LoVo (cell line): Measurements from ENCODE around the gene PRKAG2.

Experiments
- DNase-seq: peaks from one replicate; pipeline ENCODE4 v3.0.0-alpha.2; 2016; ENCODE audit warnings: low spot score

Gene PRKAG2

DNA sequence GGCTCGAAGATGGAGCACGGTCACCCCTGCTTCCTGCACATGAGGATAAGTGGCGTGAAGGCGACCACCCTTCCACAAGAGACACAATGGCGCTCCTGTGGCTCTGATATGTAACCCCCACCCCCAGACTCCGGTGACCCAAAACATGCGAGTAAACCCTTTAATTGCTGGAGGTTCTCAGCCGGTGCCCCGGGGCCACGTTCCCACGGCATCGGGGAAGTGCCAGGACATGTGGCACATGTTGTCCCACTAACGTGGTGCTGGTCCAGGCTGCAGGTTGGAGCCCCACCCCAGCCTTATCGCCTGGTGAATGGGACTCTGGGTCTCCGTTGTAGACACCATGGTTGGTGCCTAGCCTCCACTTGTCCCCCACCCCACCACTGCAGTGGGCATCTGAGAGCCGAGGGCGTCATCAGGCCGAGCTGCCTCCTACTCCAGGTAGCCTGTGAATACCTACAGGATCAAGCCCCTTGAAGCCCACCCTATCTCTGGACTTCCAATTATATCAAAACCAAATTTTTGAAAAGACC, 132.8 kb downstream of the PRKAG2 start:
- DNase-seq, result no peak

- no peak for DNase-seq
Measured at GRCh38 chr7:151743481-151743983, 133.4 kb downstream of the PRKAG2 start.

DNA sequence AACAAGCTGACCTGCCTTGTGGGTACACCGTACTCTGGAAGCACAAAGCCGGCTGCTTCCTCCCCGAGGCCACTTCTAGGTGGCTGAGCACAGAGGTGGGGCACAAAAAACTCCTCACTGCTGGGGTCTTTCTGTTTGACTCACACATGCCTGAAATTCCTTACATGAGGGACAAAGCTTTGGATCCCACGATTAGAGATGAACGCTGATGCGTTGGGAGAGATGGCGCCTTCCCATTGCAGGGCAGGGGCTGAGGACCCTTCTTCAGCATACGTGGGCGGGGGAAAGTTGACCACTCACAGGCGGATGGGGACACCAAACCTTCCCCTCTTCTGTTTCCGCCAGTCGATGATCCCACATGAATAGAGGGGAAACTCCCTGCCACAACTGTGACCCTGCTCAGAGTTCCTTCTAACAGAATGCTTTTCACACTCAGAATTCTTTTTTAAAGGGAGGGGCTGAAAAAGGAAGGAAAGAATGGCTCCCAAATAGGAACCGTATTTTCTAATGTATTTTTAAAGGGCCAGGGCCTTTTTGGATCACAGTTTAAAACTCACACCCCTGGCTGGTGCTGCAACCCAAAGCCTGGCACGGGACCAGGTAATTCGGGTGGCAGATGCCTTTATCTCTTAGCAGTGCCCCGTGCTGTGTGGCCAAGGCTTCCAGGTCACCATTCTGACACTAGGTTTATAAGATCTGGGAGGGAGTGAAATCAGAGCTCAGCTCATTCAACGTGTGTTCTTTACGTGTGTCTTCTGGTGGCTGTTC, 134.0 kb downstream of the PRKAG2 start:
- DNase-seq, result no peak

GRCh38 chr7:151741585-151741984, 135.3 kb downstream of the PRKAG2 start:
- no peak for DNase-seq

DNA sequence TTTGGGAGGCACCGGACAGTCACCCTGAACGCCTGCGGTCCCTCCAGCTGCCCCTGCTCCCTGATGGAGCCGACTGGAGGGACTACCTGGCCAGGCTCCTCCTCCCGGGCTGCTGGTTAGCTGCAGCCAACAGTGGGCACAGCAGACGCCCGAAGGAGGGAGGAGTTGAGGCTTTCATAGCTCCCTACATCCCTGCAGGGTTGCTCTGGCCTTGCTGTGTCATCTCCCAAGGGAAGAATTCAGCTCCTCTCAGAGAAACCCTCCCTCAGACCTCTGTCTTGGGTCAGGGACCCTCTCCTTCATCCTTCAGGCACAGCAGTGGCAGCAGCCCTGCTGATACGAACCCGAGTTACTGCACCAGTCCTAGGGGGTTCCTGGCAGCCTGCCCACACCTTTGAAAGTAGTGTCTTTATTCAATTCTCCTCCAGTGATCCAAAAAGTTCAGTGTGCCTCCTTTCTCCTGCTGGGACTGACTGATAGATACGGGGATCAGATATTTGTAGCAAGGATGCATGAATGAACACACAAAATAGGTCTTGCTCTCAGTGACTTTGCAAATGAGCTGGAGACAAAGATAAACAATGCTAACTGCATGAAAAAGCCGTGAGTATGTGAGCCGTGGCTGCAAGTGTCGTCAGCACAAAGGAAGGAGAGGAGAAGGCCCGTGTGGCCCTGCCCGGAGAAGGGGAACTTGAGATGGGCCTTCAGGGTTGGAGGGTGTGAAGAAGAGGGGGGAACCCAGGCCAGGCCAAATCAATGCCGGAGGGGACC, 136.6 kb downstream of the PRKAG2 start:
- DNase-seq, result no peak

GRCh38 chr7:151738925-151739324, 138.0 kb downstream of the PRKAG2 start:
- no peak for DNase-seq

DNA sequence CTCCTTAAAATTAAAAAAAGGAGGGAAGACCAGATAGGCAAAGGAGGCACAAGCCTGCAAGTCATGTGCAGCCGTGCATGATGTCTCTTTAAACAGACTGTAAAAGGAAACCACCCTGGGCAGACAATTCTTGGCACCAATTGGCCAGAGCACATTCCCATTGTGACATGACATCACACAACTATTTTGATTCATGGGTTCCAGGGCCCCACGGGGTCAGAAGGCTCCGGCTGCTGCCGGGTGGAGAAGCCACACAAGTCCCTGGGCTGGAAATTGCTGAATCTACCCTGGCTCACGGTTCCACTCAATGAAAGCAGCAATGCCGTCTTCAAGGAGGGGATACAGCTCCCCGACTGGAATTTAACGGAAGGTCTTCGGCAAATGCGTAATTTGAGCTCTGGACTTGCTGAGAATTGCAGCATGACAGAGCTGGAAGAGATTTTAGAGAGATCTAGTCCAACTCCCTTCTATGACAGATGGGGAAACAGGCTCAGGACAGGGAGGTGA, 140.5 kb downstream of the PRKAG2 start:
- DNase-seq, result peak; percentile 68

DNA sequence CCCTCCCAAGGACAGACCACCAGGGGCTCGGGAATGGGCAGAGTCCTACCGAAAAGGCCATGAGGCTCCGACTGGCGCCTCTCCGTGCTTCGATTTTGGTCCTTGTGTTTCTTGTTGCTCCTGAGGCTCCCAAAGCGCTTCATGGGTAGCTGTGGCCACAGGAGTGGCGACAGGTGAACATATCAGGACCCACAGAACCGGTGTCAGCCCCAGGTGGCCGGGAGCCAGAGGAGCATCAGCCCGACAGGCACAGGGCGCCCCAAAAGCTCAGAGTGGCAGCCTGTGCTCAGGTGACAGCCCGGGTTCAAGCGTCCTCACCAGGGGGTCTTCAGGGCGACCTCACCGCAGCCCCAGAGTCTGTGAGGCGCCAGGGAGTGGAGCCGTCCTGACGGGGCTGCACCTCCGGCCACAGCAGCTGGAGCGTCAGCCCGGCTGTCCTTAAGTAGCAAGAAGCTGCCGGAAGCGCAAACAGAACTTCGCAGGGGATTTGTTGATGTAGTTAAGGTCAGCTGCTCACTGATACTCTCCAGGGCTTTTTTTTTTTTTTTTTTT, 141.0 kb downstream of the PRKAG2 start:
- DNase-seq, result no peak

- no peak for DNase-seq
Measured at GRCh38 chr7:151735186-151735850, 141.6 kb downstream of the PRKAG2 start.

DNA sequence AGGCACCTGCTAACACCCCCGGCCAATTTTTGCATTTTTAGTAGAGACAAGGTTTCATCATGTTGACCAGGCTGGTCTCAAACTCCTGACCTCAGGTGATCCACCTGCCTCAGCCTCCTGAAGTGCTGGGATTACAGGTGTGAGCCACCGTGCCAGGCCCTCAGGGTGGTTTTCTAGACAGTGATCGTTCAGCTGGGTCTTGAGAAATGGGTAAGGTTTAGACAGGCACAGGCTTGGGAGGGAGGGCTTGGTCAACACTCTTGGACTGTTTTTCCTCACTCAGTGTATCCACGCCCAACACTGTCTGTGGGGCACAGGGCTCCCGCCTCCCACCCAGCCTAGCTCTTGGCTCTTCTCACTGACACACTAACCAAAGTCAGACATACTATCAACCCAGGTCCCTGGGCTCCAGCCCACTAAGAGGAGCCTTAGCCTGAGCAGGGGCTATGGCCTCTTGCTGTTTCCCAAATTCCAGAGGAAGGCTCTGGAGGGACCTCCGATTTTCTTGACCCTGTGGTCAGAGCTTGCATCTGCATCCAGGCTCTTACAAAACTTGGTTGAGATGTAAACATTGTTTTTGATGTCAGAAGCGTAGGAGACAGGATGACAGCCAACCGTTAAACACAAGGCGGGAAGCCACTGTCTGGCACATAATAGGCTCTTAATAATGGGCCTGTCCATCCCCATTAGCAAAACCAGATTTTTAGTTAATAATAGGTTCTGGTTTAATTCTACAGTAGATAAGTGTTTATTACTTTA, 143.9 kb downstream of the PRKAG2 start:
- DNase-seq, result no peak

DNA sequence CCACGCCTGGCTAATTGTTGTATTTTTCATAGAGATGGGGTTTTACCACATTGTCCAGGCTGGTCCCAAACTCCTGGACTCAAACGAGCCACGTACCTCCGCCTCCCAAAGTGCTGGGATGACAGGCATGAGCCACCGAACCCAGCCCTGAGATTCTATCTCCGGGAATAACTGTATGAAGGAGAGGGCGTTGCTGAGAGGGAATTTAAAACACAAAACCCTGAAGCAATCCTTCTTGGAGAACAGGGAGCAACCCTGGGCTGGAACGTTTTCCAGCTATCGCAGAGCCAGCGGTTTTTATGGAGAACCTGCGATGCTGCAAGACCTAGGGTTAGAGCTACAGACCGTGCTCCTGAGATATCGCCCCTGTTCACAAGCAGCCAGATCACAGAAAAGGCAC, 144.6 kb downstream of the PRKAG2 start:
- no peak for DNase-seq

- no peak for DNase-seq
Measured at GRCh38 chr7:151731022-151731441, 145.9 kb downstream of the PRKAG2 start.

DNA sequence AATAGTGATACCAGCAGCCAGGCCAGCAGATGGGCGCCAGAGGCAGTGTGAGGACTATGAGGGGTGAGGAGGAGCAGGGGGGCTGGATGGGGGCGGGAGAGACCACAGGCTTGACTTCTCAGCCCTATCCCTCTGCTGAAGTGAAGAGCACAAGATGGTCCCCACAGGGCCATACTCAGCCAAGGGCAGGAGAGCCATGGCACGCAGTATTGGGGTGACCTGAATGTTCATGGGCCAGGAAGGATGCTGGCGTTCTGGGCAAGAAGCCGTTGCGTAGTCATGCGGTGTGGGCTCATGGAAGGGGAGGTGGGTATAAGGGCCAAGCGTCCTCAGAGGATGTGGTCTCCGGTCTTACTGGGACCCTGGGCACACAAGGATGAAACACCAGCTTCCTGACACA, 146.3 kb downstream of the PRKAG2 start:
- DNase-seq, result no peak

- DNase-seq, result no peak
Measured at GRCh38 chr7:151729521-151729921, 147.4 kb downstream of the PRKAG2 start.

- DNase-seq, result no peak
Measured at GRCh38 chr7:151728746-151729145, 148.2 kb downstream of the PRKAG2 start.

DNA sequence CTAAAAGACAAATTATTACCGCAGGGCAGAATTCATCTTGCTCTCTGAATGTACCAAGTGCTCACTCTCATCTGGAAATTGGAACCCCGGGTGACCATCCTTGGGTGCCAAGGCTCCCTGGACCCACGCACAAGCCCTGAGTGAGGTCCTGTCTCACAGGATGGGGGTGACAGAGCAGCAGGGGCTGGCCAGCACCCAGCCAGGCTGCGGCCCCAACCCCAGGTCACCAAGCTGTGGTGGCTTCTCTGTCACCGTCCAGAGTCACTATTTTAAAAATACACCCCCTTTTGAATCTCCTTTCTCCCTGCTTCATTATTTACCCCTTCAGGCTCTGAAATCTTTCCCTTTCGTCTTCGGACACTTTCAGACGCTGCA, 148.6 kb downstream of the PRKAG2 start:
- no peak for DNase-seq

- DNase-seq, result peak; percentile 96
Measured at GRCh38 chr7:151727579-151728285, 149.2 kb downstream of the PRKAG2 start.

GRCh38 chr7:151726652-151727578, 150.0 kb downstream of the PRKAG2 start:
- no peak for DNase-seq

GRCh38 chr7:151725844-151726651, 150.9 kb downstream of the PRKAG2 start:
- DNase-seq, result no peak
